HepG2 (cell line): ENCODE measurements around the gene UBE3B. TPM values are rescaled to one million over a fixed set of nuclear protein-coding genes. Genes with fewer than 3 reads are reported as not detected.
A peak's percentile ranks its signal among the peaks of the same experiment; 100 is the strongest.

Experiments used
- FOXA1 ChIP-seq, 2 experiments: fragments of 450-650 bp in 1 of 2; sonication (generic) in 1 of 2; formaldehyde crosslinking in 1 of 2; IDR thresholded peaks; 2 replicates each; pipeline versions ENCODE4 v1.4.0 to v1.6.1; 2016 to 2020; ENCODE audit warnings: missing genetic modification reagents in 1 of 2
- HDAC6 ChIP-seq: fragments of 200-600 bp; sonication (generic); IDR thresholded peaks from 2 replicates; pipeline ENCODE4 v1.7.0; 2017; ENCODE audit warnings: mild to moderate bottlenecking, antibody characterized with exemption, low read length, low read depth
- HNF4A ChIP-seq: sonication (generic); formaldehyde crosslinking; IDR thresholded peaks from 2 replicates; pipeline ENCODE4 v1.4.0; 2020; ENCODE audit warnings: missing genetic modification reagents
- NBN ChIP-seq: fragments of 450-650 bp; conservative IDR thresholded peaks from 2 replicates; pipeline ENCODE4 v1.6.1; 2017
- NFRKB ChIP-seq: fragments of 450-650 bp; IDR thresholded peaks from 2 replicates; pipeline ENCODE4 v1.6.1; 2017
- NR2C2 ChIP-seq: sonication (generic); formaldehyde crosslinking; IDR thresholded peaks from 2 replicates; pipeline ENCODE4 v1.4.0; 2020; ENCODE audit warnings: missing genetic modification reagents, mild to moderate bottlenecking, moderate library complexity, borderline replicate concordance
- NR2F1 ChIP-seq, 2 experiments: fragments of 450-650 bp in 1 of 2; formaldehyde crosslinking in 1 of 2; IDR thresholded peaks; 2 replicates each; pipeline versions ENCODE4 v1.5.0 to v1.6.1; 2016 to 2020; ENCODE audit warnings: mild to moderate bottlenecking in 1 of 2, missing compliant biosample characterization in 1 of 2, missing genetic modification reagents in 1 of 2, moderate library complexity in 1 of 2
- NR2F6 ChIP-seq, 2 experiments: IDR thresholded peaks; 2 replicates each; pipeline ENCODE4 v1.6.1; 2016; ENCODE audit warnings: antibody characterized with exemption in 1 of 2, mild to moderate bottlenecking in 1 of 2
- PHB2 ChIP-seq: fragments of 450-650 bp; IDR thresholded peaks from 2 replicates; pipeline ENCODE4 v1.6.1; 2018; ENCODE audit not compliant: partially characterized antibody
- SAP130 ChIP-seq: IDR thresholded peaks from 2 replicates; pipeline ENCODE4 v1.6.1; 2016; ENCODE audit warnings: low read depth
- SATB2 ChIP-seq: sonication (generic); formaldehyde crosslinking; IDR thresholded peaks from 2 replicates; pipeline ENCODE4 v1.5.0; 2020; ENCODE audit warnings: missing genetic modification reagents
- THYN1 ChIP-seq: sonication (generic); formaldehyde crosslinking; IDR thresholded peaks from 2 replicates; pipeline ENCODE4 v1.8.1; 2023; ENCODE audit warnings: low read depth, mild to moderate bottlenecking, moderate library complexity, missing genetic modification reagents, borderline replicate concordance
- ZNF781 ChIP-seq: sonication (generic); formaldehyde crosslinking; IDR thresholded peaks from 2 replicates; pipeline ENCODE4 v1.5.1; 2020; ENCODE audit warnings: borderline replicate concordance, mild to moderate bottlenecking, missing genetic modification reagents; ENCODE audit errors: not compliant biosample characterization
- ZNF883 ChIP-seq: sonication (generic); formaldehyde crosslinking; IDR thresholded peaks from 2 replicates; pipeline ENCODE4 v1.5.1; 2020; ENCODE audit warnings: mild to moderate bottlenecking, missing genetic modification reagents; ENCODE audit errors: not compliant biosample characterization
- polyA plus RNA-seq, 8 experiments: library from polyadenylated mRNA; depleted of rRNA in 3 of 8; stranded (reverse) in 7 of 8; unstranded in 1 of 8; fragments of >200 nt; fragmentation: Illumina TruSeq in 4 of 8; extraction: Trizol in 4 of 8; gene quantifications; 2 replicates each; pipeline versions ENCODE4 v1.2.1 to v1.2.3, GENCODE V29; 2011 to 2016; ENCODE audit warnings: low read depth in 4 of 8, missing spikeins in 1 of 8, mixed read lengths in 1 of 8; ENCODE audit not compliant: insufficient read depth in 1 of 8
- total RNA-seq, 5 experiments: library from RNA; depleted of rRNA; stranded (reverse); fragments of >200 nt; fragmentation: Illumina TruSeq; extraction: Trizol; gene quantifications; 2 replicates each; pipeline ENCODE4 v1.2.3, GENCODE V29; 2016; ENCODE audit warnings: low read depth in 1 of 5
- TF ChIP-seq, protein P1 (sequence below): sonication (generic); formaldehyde crosslinking; IDR thresholded peaks from 2 replicates; pipeline ENCODE4 v1.4.0; 2020; ENCODE audit warnings: missing genetic modification reagents
- TF ChIP-seq, protein P2 (sequence below): sonication (generic); formaldehyde crosslinking; IDR thresholded peaks from 2 replicates; pipeline ENCODE4 v1.5.0; 2020; ENCODE audit warnings: missing genetic modification reagents
- TF ChIP-seq, protein P3 (sequence below): sonication (generic); formaldehyde crosslinking; IDR thresholded peaks from 2 replicates; pipeline ENCODE4 v1.5.1; 2020; ENCODE audit warnings: missing genetic modification reagents, mild to moderate bottlenecking, borderline replicate concordance
- TF ChIP-seq, protein P4 (sequence below): IDR thresholded peaks from 2 replicates; pipeline ENCODE4 v1.6.1; 2012; ENCODE audit warnings: inconsistent platforms

UBE3B gene
- total and polyA plus RNA-seq, 2 of the 13 experiments (the other 11 are each of a cell fraction or from before 2014, with no cell fraction given): 22.7 to 25.3 TPM

DNA sequence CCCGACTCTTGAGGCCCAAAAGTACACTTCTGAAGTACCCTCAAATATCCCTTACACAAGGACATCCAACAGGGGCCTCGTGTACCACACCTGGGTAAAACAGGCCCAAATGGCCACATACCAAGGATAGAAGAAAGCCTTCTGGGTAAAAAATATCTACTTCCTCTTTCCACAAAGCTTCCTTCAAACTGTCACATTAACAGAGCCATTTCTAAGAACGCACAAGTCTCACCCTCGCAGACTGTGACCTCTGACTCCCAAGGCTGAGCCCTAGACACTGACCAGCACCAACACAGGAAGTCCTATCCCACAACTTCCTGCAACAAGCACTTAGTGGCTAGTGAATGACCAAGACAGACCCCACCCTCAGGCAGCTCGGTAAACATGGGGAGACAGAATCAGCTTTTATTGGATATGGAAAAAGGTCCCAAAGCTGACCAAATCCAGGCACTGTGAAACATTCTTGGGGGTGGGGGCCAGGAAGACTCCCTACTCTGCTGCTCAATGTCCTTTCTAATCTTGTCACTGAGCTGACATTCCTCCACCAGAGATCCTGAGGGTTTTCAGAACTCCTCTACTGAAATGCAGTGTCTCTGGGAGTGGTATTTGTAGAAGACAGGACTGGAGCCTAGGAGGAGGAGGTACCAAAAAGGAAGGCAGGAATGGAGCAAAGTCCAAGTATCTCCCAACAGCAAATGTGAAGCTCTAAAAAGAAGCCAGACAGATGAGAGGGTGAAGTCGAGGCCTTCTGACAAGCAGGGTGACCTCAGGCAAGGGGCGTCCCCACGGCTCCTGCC, 16.2 kb upstream of the UBE3B start (continued):
- TF ChIP-seq, protein P1, sequence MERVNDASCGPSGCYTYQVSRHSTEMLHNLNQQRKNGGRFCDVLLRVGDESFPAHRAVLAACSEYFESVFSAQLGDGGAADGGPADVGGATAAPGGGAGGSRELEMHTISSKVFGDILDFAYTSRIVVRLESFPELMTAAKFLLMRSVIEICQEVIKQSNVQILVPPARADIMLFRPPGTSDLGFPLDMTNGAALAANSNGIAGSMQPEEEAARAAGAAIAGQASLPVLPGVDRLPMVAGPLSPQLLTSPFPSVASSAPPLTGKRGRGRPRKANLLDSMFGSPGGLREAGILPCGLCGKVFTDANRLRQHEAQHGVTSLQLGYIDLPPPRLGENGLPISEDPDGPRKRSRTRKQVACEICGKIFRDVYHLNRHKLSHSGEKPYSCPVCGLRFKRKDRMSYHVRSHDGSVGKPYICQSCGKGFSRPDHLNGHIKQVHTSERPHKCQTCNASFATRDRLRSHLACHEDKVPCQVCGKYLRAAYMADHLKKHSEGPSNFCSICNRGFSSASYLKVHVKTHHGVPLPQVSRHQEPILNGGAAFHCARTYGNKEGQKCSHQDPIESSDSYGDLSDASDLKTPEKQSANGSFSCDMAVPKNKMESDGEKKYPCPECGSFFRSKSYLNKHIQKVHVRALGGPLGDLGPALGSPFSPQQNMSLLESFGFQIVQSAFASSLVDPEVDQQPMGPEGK (CRISPR knock-in tag): 0 out of 2 replicates have a peak, but pooled peaks have one; percentile 5
- no peak for TF ChIP-seq NR2F1 (CRISPR knock-in tag; IDR thresholded peaks at IDR 0.05)
- TF ChIP-seq, protein P2, sequence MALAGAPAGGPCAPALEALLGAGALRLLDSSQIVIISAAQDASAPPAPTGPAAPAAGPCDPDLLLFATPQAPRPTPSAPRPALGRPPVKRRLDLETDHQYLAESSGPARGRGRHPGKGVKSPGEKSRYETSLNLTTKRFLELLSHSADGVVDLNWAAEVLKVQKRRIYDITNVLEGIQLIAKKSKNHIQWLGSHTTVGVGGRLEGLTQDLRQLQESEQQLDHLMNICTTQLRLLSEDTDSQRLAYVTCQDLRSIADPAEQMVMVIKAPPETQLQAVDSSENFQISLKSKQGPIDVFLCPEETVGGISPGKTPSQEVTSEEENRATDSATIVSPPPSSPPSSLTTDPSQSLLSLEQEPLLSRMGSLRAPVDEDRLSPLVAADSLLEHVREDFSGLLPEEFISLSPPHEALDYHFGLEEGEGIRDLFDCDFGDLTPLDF (CRISPR knock-in tag): no peak
- no peak for TF ChIP-seq ZNF781
- TF ChIP-seq PHB2: no peak
- TF ChIP-seq SAP130 (CRISPR knock-in tag): peak; percentile 26; the same call in 1 of the 2 replicates
- TF ChIP-seq NBN: no peak
- no peak for TF ChIP-seq SATB2 (CRISPR knock-in tag)
- no peak for TF ChIP-seq ZNF883
- peak; percentile 27; the same call in 1 of the 2 replicates for TF ChIP-seq NR2C2 (CRISPR knock-in tag)
- peak; percentile 62; the same call in 1 of the 2 replicates for TF ChIP-seq NR2F6 (IDR thresholded peaks at IDR 0.05)
- peak; percentile 63; the same call in 1 of the 2 replicates for TF ChIP-seq NR2F6 (CRISPR knock-in tag; IDR thresholded peaks at IDR 0.05)
- no peak for TF ChIP-seq NFRKB
- TF ChIP-seq HNF4A: peak; percentile 17; the same call in 1 of the 2 replicates
- TF ChIP-seq FOXA1 (IDR thresholded peaks at IDR 0.05): no peak
- TF ChIP-seq FOXA1 (CRISPR knock-in tag; IDR thresholded peaks at IDR 0.05): peak; percentile 57; the same call in 1 of the 2 replicates
- TF ChIP-seq, protein P3, sequence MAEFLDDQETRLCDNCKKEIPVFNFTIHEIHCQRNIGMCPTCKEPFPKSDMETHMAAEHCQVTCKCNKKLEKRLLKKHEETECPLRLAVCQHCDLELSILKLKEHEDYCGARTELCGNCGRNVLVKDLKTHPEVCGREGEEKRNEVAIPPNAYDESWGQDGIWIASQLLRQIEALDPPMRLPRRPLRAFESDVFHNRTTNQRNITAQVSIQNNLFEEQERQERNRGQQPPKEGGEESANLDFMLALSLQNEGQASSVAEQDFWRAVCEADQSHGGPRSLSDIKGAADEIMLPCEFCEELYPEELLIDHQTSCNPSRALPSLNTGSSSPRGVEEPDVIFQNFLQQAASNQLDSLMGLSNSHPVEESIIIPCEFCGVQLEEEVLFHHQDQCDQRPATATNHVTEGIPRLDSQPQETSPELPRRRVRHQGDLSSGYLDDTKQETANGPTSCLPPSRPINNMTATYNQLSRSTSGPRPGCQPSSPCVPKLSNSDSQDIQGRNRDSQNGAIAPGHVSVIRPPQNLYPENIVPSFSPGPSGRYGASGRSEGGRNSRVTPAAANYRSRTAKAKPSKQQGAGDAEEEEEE (CRISPR knock-in tag): no peak
- TF ChIP-seq THYN1 (CRISPR knock-in tag): no peak
- TF ChIP-seq HDAC6: no peak
- TF ChIP-seq, protein P4, sequence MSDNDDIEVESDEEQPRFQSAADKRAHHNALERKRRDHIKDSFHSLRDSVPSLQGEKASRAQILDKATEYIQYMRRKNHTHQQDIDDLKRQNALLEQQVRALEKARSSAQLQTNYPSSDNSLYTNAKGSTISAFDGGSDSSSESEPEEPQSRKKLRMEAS: peak; percentile 23; the same call in 1 of the 2 replicates
- TF ChIP-seq, all 625 proteins: peak for 11
